IMR-90 (cell line): ENCODE results near the gene SHC2. TPM values are rescaled to one million over a fixed set of nuclear protein-coding genes. Genes with fewer than 3 reads are reported as not detected.

Experiments used
- ATAC-seq: fragments of 200-7000 bp; cut with Tn5 transposase; 2 replicates; pipeline ENCODE4 v1.9.1; 2020; ENCODE audit warnings: low read depth, mild to moderate bottlenecking, moderate library complexity
- BruUV-seq: library from RNA; stranded (reverse); fragments of 400-500 nt; replicated peaks from 2 replicates; lab custom pipeline; 2021; lab: Mats Ljungman, UMichigan
- CTCF ChIA-PET: fragments of 300-600 bp; formaldehyde crosslinking; extraction: SDS; loops from one replicate; lab custom pipeline; 2021; ENCODE audit warnings: antibody characterized with exemption; lab: Yijun Ruan, JAX
- POLR2A ChIA-PET: fragments of 300-600 bp; sonication (Branson Sonifier 250); formaldehyde crosslinking; loops from one replicate; lab custom pipeline; 2022; ENCODE audit warnings: antibody characterized with exemption; ENCODE audit not compliant: unreplicated experiment; lab: Charles Lee
- DNase-seq: peaks from one replicate; pipeline ENCODE4 v3.0.0; 2013
- H2AFZ ChIP-seq: replicated peaks from 2 replicates; pipeline ENCODE3; 2013; ENCODE audit warnings: low read length, mild to moderate bottlenecking; ENCODE audit not compliant: poor library complexity
- H2AK5ac ChIP-seq: 2 replicates; pipeline ENCODE4 v1.6.1; 2013; ENCODE audit warnings: low read depth, low read length, inconsistent platforms
- H2AK9ac ChIP-seq: replicated peaks from 2 replicates; pipeline ENCODE3; 2013; ENCODE audit warnings: mild to moderate bottlenecking, low read depth, low read length, moderate library complexity; ENCODE audit not compliant: poor library complexity
- H2BK120ac ChIP-seq: 2 replicates; pipeline ENCODE4 v1.6.1; 2013; ENCODE audit warnings: low read depth, low read length, inconsistent platforms
- H2BK15ac ChIP-seq: 3 replicates; pipeline ENCODE4 v1.6.1; 2013; ENCODE audit warnings: low read depth, low read length, inconsistent platforms
- H2BK20ac ChIP-seq: 2 replicates; pipeline ENCODE4 v1.6.1; 2013; ENCODE audit warnings: low read depth, mild to moderate bottlenecking, inconsistent platforms, low read length, moderate library complexity
- H2BK5ac ChIP-seq: 2 replicates; pipeline ENCODE4 v1.6.1; 2013; ENCODE audit warnings: mild to moderate bottlenecking, low read depth, low read length, inconsistent platforms; ENCODE audit not compliant: poor library complexity, severe bottlenecking
- H3K14ac ChIP-seq: replicated peaks from 2 replicates; pipeline ENCODE4 v1.6.1; 2013; ENCODE audit warnings: low read depth, low read length, inconsistent platforms
- H3K18ac ChIP-seq: 2 replicates; pipeline ENCODE4 v1.6.1; 2013; ENCODE audit warnings: low read depth, low read length, control low read depth
- H3K23ac ChIP-seq: 2 replicates; pipeline ENCODE4 v1.6.1; 2013; ENCODE audit warnings: low read depth, low read length, inconsistent platforms
- H3K27ac ChIP-seq: 2 replicates; pipeline ENCODE4 v1.5.1; 2013; ENCODE audit warnings: mild to moderate bottlenecking, control low read depth, low read length; ENCODE audit not compliant: insufficient read depth
- H3K27me3 ChIP-seq: 2 replicates; pipeline ENCODE4 v1.6.1; 2013; ENCODE audit warnings: low read length; ENCODE audit not compliant: control insufficient read depth, insufficient read depth
- H3K36me3 ChIP-seq: 2 replicates; pipeline ENCODE4 v1.6.1; 2013; ENCODE audit warnings: low read length, mixed read lengths; ENCODE audit not compliant: control insufficient read depth, insufficient read depth
- H3K4ac ChIP-seq: 2 replicates; pipeline ENCODE4 v1.6.1; 2013; ENCODE audit warnings: low read depth, low read length, inconsistent platforms
- H3K4me1 ChIP-seq: 2 replicates; pipeline ENCODE4 v1.6.1; 2013; ENCODE audit warnings: low read length, mixed read lengths; ENCODE audit not compliant: control insufficient read depth, insufficient read depth
- H3K4me2 ChIP-seq: 2 replicates; pipeline ENCODE4 v1.6.1; 2013; ENCODE audit warnings: low read depth, mild to moderate bottlenecking, control low read depth, low read length, moderate library complexity
- H3K4me3 ChIP-seq: 2 replicates; pipeline ENCODE4 v1.5.1; 2013; ENCODE audit warnings: low read depth, mild to moderate bottlenecking, control low read depth, low read length, moderate library complexity; ENCODE audit not compliant: insufficient read depth
- H3K56ac ChIP-seq: 2 replicates; pipeline ENCODE4 v1.6.1; 2013; ENCODE audit warnings: low read length, inconsistent platforms; ENCODE audit not compliant: insufficient read depth; ENCODE audit errors: extremely low read depth
- H3K79me1 ChIP-seq, 2 experiments: 2 replicates each; pipeline ENCODE4 v1.6.1; 2013; ENCODE audit warnings: low read length in 2 of 2, inconsistent platforms in 1 of 2, low read depth in 1 of 2
- H3K9ac ChIP-seq: 2 replicates; pipeline ENCODE4 v1.6.1; 2013; ENCODE audit warnings: low read depth, low read length, control low read depth
- H3K9me1 ChIP-seq: 2 replicates; pipeline ENCODE4 v1.6.1; 2013; ENCODE audit warnings: low read length, inconsistent platforms; ENCODE audit not compliant: insufficient read depth
- H3K9me3 ChIP-seq: 2 replicates; pipeline ENCODE4 v1.6.1; 2013; ENCODE audit warnings: low read length; ENCODE audit not compliant: control insufficient read depth, insufficient read depth
- H4K20me1 ChIP-seq: 2 replicates; pipeline ENCODE4 v1.6.1; 2013; ENCODE audit warnings: low read length, inconsistent platforms; ENCODE audit not compliant: insufficient read depth
- H4K5ac ChIP-seq: 2 replicates; pipeline ENCODE4 v1.6.1; 2013; ENCODE audit warnings: mild to moderate bottlenecking, low read depth, low read length, control low read depth
- H4K8ac ChIP-seq, 2 experiments: 2 replicates each; pipeline ENCODE4 v1.6.1; 2013; ENCODE audit warnings: low read depth in 2 of 2, low read length in 2 of 2, control low read depth in 1 of 2, inconsistent platforms in 1 of 2
- H4K91ac ChIP-seq: 2 replicates; pipeline ENCODE4 v1.6.1; 2013; ENCODE audit warnings: low read depth, low read length, inconsistent platforms; ENCODE audit not compliant: insufficient read depth
- BHLHE40 ChIP-seq: fragments of 150-350 bp; IDR thresholded peaks from 2 replicates; pipeline ENCODE4 v1.6.1; 2016; ENCODE audit warnings: mild to moderate bottlenecking, low read depth, low read length
- CTCF ChIP-seq: conservative IDR thresholded peaks from 2 replicates; pipeline ENCODE4 v1.5.1; 2012; ENCODE audit warnings: mild to moderate bottlenecking, low read depth, low read length, improper control_type of control experiment
- ELK1 ChIP-seq: fragments of 150-350 bp; IDR thresholded peaks from 2 replicates; pipeline ENCODE4 v1.6.1; 2016; ENCODE audit warnings: low read depth, mild to moderate bottlenecking, low read length, moderate library complexity, borderline replicate concordance
- FOS ChIP-seq: fragments of 150-350 bp; IDR thresholded peaks from 2 replicates; pipeline ENCODE4 v1.6.1; 2016; ENCODE audit warnings: low read depth, low read length
- MAFK ChIP-seq: IDR thresholded peaks from 2 replicates; pipeline ENCODE4 v1.6.1; 2012; ENCODE audit warnings: low read depth, low read length, improper control_type of control experiment
- MAZ ChIP-seq: IDR thresholded peaks from 2 replicates; pipeline ENCODE4 v1.6.1; 2012; ENCODE audit warnings: low read depth, mild to moderate bottlenecking, low read length, improper control_type of control experiment, moderate library complexity, borderline replicate concordance
- NFE2L2 ChIP-seq: fragments of 150-350 bp; IDR thresholded peaks from 2 replicates; pipeline ENCODE4 v1.6.1; 2016; ENCODE audit warnings: low read depth, mild to moderate bottlenecking, low read length
- RCOR1 ChIP-seq: IDR thresholded peaks from 2 replicates; pipeline ENCODE4 v1.6.1; 2012; ENCODE audit warnings: mild to moderate bottlenecking, low read length, improper control_type of control experiment; ENCODE audit not compliant: insufficient replicate concordance
- RFX5 ChIP-seq: IDR thresholded peaks from 2 replicates; pipeline ENCODE4 v1.8.0; 2012; ENCODE audit warnings: low read depth, mild to moderate bottlenecking, low read length, moderate library complexity
- SMC3 ChIP-seq: fragments of 150-350 bp; IDR thresholded peaks from 2 replicates; pipeline ENCODE4 v1.6.1; 2016; ENCODE audit warnings: low read depth, mild to moderate bottlenecking, antibody characterized with exemption, low read length, moderate library complexity
- USF2 ChIP-seq: fragments of 150-350 bp; IDR thresholded peaks from 2 replicates; pipeline ENCODE4 v1.6.1; 2017; ENCODE audit warnings: mild to moderate bottlenecking, antibody characterized with exemption, low read length, low read depth
- WGBS, 2 experiments: methylation state at CpG; one replicate each; pipeline versions ENCODE4 v1.1.5 to v1.1.7; 2013; ENCODE audit warnings: missing lambda C conversion rate in 2 of 2; ENCODE audit not compliant: insufficient read length in 1 of 2; ENCODE audit errors: extremely low coverage in 2 of 2; 5-methylcytosine and 5-hydroxymethylcytosine counted together
- dilution Hi-C: fragments of 300-500 bp; cut with HindIII; formaldehyde crosslinking; loops from one replicate; pipeline ENCODE4 v1.14.3; 2018; ENCODE audit warnings: low sequenced_read_pairs; ENCODE audit not compliant: unreplicated experiment
- in situ Hi-C: fragments of 300-500 bp; cut with MboI; formaldehyde crosslinking; loops from 3 replicates; pipeline ENCODE4 v1.14.3; 2019; ENCODE audit warnings: low sequenced_read_pairs, inconsistent platforms, mixed read lengths
- intact Hi-C: fragments of 100-400 bp; cut with micrococcal nuclease; formaldehyde crosslinking; loops from 2 replicates; pipeline ENCODE4 v1.10.0; 2022
- polyA plus RNA-seq, 3 experiments: library from polyadenylated mRNA; depleted of rRNA; stranded (reverse); fragments of >200 nt; gene quantifications; 2 replicates each; pipeline ENCODE4 v1.2.3, GENCODE V29; 2012; ENCODE audit warnings: low replicate concordance in 1 of 3
- total RNA-seq: library from RNA; depleted of rRNA; stranded (reverse); fragments of >200 nt; gene quantifications from 2 replicates; pipeline ENCODE4 v1.2.3, GENCODE V29; 2012

Gene SHC2
- total and polyA plus RNA-seq, 2 of the 4 experiments (the other 2 are of a cell fraction), result 0.68 TPM; not detected in 1

DNA sequence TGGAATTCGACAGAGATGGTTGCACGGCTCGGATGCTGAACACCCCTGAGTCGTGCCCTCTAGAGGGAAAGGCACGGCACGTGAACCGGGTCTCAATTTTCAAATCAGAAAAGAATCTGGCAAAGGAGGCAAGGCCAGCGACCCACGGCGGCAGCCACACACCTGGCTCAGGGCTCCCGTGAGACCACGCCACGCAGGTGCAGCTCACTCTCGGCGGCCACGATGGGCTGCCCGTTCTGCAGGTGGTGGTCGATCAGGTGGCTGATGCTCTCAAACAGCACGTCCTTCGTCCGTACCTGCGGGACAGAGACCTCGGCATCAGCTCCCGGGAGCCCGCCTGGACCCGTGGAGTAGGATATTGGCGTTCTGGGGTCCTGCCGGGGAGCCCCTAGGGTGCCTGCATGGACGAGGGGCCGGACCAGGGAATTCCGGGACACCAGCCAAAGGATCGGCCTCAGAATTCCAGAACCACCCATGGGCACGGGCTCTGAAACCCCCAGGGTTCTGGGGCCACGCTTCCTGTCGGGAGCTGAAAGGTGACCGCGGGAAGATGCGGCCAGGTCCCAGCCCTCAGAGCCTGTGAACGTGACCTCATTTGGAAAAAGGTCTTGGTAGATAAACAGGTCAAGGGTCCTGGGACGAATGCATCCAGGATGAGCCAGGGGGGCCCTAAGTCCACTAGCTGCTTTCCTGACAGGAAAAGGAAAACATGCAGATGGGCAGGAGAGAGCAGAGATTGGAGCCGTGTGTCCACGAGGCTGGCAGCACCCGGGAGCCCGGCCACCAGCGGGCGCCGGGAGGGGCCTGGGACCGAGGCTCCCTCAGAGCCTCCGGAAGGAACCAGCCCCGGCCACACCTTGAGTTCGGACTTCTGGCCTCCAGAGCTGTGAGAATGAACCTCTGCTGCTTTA, 41.8 kb downstream of the SHC2 start:
- H2AK5ac ChIP-seq, result no peak overlapping the region
- no peaks in the 10 kb centered on the region for H3K79me1 ChIP-seq
- no peak overlapping the region for H2BK20ac ChIP-seq
- no peak overlapping the region for H3K4me2 ChIP-seq
- H3K9me1 ChIP-seq, result no peaks in the 10 kb centered on the region
- H3K9me3 ChIP-seq, result no peaks in the 10 kb centered on the region
- 56% methylated on average over 23 of the region's 51 CpGs; no CpG with 5 or more reads in 1 of the 2 experiments for WGBS, 2 experiments
- ChIA-PET CTCF (no interaction called here), POLR2A (no interaction called here)
- no peak overlapping the region for H2BK5ac ChIP-seq
- H3K56ac ChIP-seq, result no peak overlapping the region
- no peaks in the 10 kb centered on the region for H4K20me1 ChIP-seq
- H3K23ac ChIP-seq, result no peak overlapping the region
- no peak overlapping the region for H3K4me3 ChIP-seq
- no peak overlapping the region for H4K8ac ChIP-seq
- no peak overlapping the region for H3K14ac ChIP-seq
- intact Hi-C loops, result no loop called here
- in situ Hi-C loops, result no loop called here
- no peak overlapping the region for H3K18ac ChIP-seq
- H4K91ac ChIP-seq, result no peak overlapping the region
- no peak overlapping the region for H2BK15ac ChIP-seq
- DNase-seq (no peak), ATAC-seq (no peak)
- H3K4me1 ChIP-seq, result no peaks in the 10 kb centered on the region
- H3K27ac ChIP-seq, result no peak overlapping the region
- BruUV-seq, result no TSS peak
- dilution Hi-C loops, result no loop called here
- no peaks in the 10 kb centered on the region for H3K36me3 ChIP-seq
- no peak overlapping the region for H2AFZ ChIP-seq
- no peak overlapping the region for H3K4ac ChIP-seq
- no peak for TF ChIP-seq MAZ
- no peak for TF ChIP-seq FOS
- no peak for TF ChIP-seq MAFK
- TF ChIP-seq ELK1, result no peak
- no peak for TF ChIP-seq SMC3
- no peak for TF ChIP-seq RFX5
- no peak for TF ChIP-seq USF2
- TF ChIP-seq CTCF, result no peak
- TF ChIP-seq BHLHE40, result no peak
- TF ChIP-seq RCOR1, result no peak
- no peak for TF ChIP-seq NFE2L2
- H3K27me3 ChIP-seq, result peaks cover 23% of the 10 kb centered on the region
- no peak overlapping the region for H2BK120ac ChIP-seq
- H2AK9ac ChIP-seq, result no peak overlapping the region
- no peak overlapping the region for H3K9ac ChIP-seq
- H4K5ac ChIP-seq, result no peak overlapping the region
